Measurements from ENCODE around the gene USP49. TPM values are rescaled to one million over a fixed set of nuclear protein-coding genes. Genes with fewer than 3 reads are reported as not detected.
"Not testable (repeated sequence)": the region's sequence is repeated elsewhere in the genome, so short reads cannot be mapped to it uniquely, and the experiment has no call there.

The USP49 gene
- total RNA-seq (2014; rRNA removed; shearing (Covaris generic); ENCODE audit: low replicate concordance), result 1.6 and 3.1 TPM in 2 replicates

GRCh38 chr6:41895300-41896233 is at the start of gene USP49:
Gene USP49, minus strand, starts transcription at chr6:41895375. Its CDS starts 88,392 bp downstream, at chr6:41806983.
- DNase-seq (ENCODE audit: low read depth), result peak; percentile 88
- in situ Hi-C loops (cut with HindIII; ENCODE audit: low pct_unique_long_range_greater_than_20kb, low sequenced_read_pairs), result no loop called here

- in situ Hi-C loops (cut with HindIII; ENCODE audit: low pct_unique_long_range_greater_than_20kb, low sequenced_read_pairs), result loop anchor here (25.0 kb wide), 1 partner anchor 94 kb away; no protein-coding TSS in a partner anchor
- DNase-seq (ENCODE audit: low read depth), result no peak
Measured at GRCh38 chr6:41943456-41943855, 48.3 kb upstream of the USP49 start.

- not testable (repeated sequence) for DNase-seq (ENCODE audit: low read depth)
- in situ Hi-C loops (cut with HindIII; ENCODE audit: low pct_unique_long_range_greater_than_20kb, low sequenced_read_pairs), result loop anchor here (25.0 kb wide), 1 partner anchor 94 kb away; no protein-coding TSS in a partner anchor
Measured at GRCh38 chr6:41942882-41943281, 47.7 kb upstream of the USP49 start.

GRCh38 chr6:41942067-41942851 is 47.1 kb upstream of the USP49 start:
- DNase-seq (ENCODE audit: low read depth), result peak; percentile 53
- in situ Hi-C loops (cut with HindIII; ENCODE audit: low pct_unique_long_range_greater_than_20kb, low sequenced_read_pairs), result loop anchor here (25.0 kb wide), 1 partner anchor 95 kb away; no protein-coding TSS in a partner anchor

- DNase-seq (ENCODE audit: low read depth), result peak; percentile 99
- in situ Hi-C loops (cut with HindIII; ENCODE audit: low pct_unique_long_range_greater_than_20kb, low sequenced_read_pairs), result loop anchor here (25.0 kb wide), 1 partner anchor 96 kb away; no protein-coding TSS in a partner anchor
Measured at GRCh38 chr6:41941280-41942066, 46.3 kb upstream of the USP49 start, which contains the start of gene CCND3. Gene CCND3, minus strand, starts transcription at chr6:41941808. Its CDS starts 159 bp downstream, at chr6:41941649.

- DNase-seq (ENCODE audit: low read depth), result peak; percentile 61
- in situ Hi-C loops (cut with HindIII; ENCODE audit: low pct_unique_long_range_greater_than_20kb, low sequenced_read_pairs), result loop anchor here (25.0 kb wide), 1 partner anchor 96 kb away; no protein-coding TSS in a partner anchor
Measured at GRCh38 chr6:41940759-41941279, 45.6 kb upstream of the USP49 start.

- peak; percentile 51 for DNase-seq (ENCODE audit: low read depth)
- in situ Hi-C loops (cut with HindIII; ENCODE audit: low pct_unique_long_range_greater_than_20kb, low sequenced_read_pairs), result loop anchor here (25.0 kb wide), 1 partner anchor 97 kb away; no protein-coding TSS in a partner anchor
Measured at GRCh38 chr6:41939848-41940758, 44.9 kb upstream of the USP49 start.

- in situ Hi-C loops (cut with HindIII; ENCODE audit: low pct_unique_long_range_greater_than_20kb, low sequenced_read_pairs), result loop anchor here (25.0 kb wide), 1 partner anchor 98 kb away; no protein-coding TSS in a partner anchor
- DNase-seq (ENCODE audit: low read depth), result peak; percentile 40
Measured at GRCh38 chr6:41939176-41939847, 44.1 kb upstream of the USP49 start.

- in situ Hi-C loops (cut with HindIII; ENCODE audit: low pct_unique_long_range_greater_than_20kb, low sequenced_read_pairs), result loop anchor here (25.0 kb wide), 1 partner anchor 99 kb away; no protein-coding TSS in a partner anchor
- DNase-seq (ENCODE audit: low read depth), result no peak
Measured at GRCh38 chr6:41938590-41939175, 43.5 kb upstream of the USP49 start.

- DNase-seq (ENCODE audit: low read depth), result no peak
- in situ Hi-C loops (cut with HindIII; ENCODE audit: low pct_unique_long_range_greater_than_20kb, low sequenced_read_pairs), result loop anchor here (25.0 kb wide), 1 partner anchor 99 kb away; no protein-coding TSS in a partner anchor
Measured at GRCh38 chr6:41937861-41938574, 42.8 kb upstream of the USP49 start.

GRCh38 chr6:41937472-41937860 is 42.3 kb upstream of the USP49 start:
- no peak for DNase-seq (ENCODE audit: low read depth)
- in situ Hi-C loops (cut with HindIII; ENCODE audit: low pct_unique_long_range_greater_than_20kb, low sequenced_read_pairs), result loop anchor here (25.0 kb wide), 1 partner anchor 100 kb away; no protein-coding TSS in a partner anchor

- peak; percentile 86 for DNase-seq (ENCODE audit: low read depth)
- in situ Hi-C loops (cut with HindIII; ENCODE audit: low pct_unique_long_range_greater_than_20kb, low sequenced_read_pairs), result loop anchor here (25.0 kb wide), 1 partner anchor 101 kb away; no protein-coding TSS in a partner anchor
Measured at GRCh38 chr6:41936073-41936837, 41.1 kb upstream of the USP49 start.

GRCh38 chr6:41935685-41936072 is 40.5 kb upstream of the USP49 start:
- DNase-seq (ENCODE audit: low read depth), result no peak
- in situ Hi-C loops (cut with HindIII; ENCODE audit: low pct_unique_long_range_greater_than_20kb, low sequenced_read_pairs), result loop anchor here (25.0 kb wide), 1 partner anchor 102 kb away; no protein-coding TSS in a partner anchor

- DNase-seq (ENCODE audit: low read depth), result no peak
- in situ Hi-C loops (cut with HindIII; ENCODE audit: low pct_unique_long_range_greater_than_20kb, low sequenced_read_pairs), result loop anchor here (25.0 kb wide), 1 partner anchor 102 kb away; no protein-coding TSS in a partner anchor
Measured at GRCh38 chr6:41935193-41935574, 40.0 kb upstream of the USP49 start.
